GM20000 (cell line): Measurements from ENCODE around the gene BLOC1S3.

ENCODE experiments used
- DNase-seq: peaks from one replicate; pipeline ENCODE4 v3.0.0; 2012; ENCODE audit warnings: low spot score
- TF ChIP-seq, protein P1 (sequence below): IDR thresholded peaks from 2 replicates; pipeline ENCODE4 v1.5.1; 2012; ENCODE audit warnings: mild to moderate bottlenecking, control low read depth; ENCODE audit errors: extremely low read depth, missing control alignments

Gene BLOC1S3

GRCh38 chr19:45141203-45141900 is 37.2 kb upstream of the BLOC1S3 start:
- TF ChIP-seq, protein P1, sequence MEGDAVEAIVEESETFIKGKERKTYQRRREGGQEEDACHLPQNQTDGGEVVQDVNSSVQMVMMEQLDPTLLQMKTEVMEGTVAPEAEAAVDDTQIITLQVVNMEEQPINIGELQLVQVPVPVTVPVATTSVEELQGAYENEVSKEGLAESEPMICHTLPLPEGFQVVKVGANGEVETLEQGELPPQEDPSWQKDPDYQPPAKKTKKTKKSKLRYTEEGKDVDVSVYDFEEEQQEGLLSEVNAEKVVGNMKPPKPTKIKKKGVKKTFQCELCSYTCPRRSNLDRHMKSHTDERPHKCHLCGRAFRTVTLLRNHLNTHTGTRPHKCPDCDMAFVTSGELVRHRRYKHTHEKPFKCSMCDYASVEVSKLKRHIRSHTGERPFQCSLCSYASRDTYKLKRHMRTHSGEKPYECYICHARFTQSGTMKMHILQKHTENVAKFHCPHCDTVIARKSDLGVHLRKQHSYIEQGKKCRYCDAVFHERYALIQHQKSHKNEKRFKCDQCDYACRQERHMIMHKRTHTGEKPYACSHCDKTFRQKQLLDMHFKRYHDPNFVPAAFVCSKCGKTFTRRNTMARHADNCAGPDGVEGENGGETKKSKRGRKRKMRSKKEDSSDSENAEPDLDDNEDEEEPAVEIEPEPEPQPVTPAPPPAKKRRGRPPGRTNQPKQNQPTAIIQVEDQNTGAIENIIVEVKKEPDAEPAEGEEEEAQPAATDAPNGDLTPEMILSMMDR = no peak

DNA sequence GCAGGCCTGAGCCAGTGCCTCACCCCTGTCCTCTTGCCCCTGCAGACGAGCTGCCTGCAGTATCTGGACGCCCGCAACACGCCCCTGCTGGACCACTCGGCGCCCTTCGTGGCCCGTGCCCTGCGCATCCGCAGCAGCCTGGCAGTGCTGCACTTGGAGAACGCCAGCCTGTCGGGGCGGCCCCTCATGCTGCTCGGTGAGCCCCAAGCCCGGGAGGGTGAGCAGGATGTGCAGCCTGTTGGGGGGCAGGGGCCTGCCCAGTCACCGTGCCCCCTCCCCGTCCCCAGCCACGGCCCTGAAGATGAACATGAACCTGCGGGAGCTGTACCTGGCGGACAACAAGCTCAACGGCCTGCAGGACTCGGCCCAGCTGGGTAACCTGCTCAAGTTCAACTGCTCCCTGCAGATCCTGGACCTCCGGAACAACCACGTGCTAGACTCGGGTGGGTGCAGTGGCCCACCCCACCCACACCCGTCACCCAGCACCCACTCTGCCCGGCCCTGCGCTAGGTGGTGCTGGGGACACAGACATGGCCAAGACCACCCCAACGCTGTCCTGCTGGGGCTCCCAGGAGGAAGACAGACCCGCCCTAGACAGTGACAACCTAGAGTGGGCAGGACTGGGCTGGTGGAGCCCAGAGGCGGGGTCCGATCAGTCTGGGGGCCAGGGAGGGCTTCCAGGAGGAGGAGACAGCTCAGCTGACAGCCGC is 36.4 kb upstream of the BLOC1S3 start:
- TF ChIP-seq, protein P1 = no peak
- DNase-seq = peak; percentile 21

More at GRCh38 chr19:45141203-45141900, 37.2 kb upstream of the BLOC1S3 start:
- no peak for DNase-seq

- no peak for DNase-seq
- TF ChIP-seq, protein P1 = no peak
Observed at GRCh38 chr19:45142726-45143110, 35.9 kb upstream of the BLOC1S3 start.

DNA sequence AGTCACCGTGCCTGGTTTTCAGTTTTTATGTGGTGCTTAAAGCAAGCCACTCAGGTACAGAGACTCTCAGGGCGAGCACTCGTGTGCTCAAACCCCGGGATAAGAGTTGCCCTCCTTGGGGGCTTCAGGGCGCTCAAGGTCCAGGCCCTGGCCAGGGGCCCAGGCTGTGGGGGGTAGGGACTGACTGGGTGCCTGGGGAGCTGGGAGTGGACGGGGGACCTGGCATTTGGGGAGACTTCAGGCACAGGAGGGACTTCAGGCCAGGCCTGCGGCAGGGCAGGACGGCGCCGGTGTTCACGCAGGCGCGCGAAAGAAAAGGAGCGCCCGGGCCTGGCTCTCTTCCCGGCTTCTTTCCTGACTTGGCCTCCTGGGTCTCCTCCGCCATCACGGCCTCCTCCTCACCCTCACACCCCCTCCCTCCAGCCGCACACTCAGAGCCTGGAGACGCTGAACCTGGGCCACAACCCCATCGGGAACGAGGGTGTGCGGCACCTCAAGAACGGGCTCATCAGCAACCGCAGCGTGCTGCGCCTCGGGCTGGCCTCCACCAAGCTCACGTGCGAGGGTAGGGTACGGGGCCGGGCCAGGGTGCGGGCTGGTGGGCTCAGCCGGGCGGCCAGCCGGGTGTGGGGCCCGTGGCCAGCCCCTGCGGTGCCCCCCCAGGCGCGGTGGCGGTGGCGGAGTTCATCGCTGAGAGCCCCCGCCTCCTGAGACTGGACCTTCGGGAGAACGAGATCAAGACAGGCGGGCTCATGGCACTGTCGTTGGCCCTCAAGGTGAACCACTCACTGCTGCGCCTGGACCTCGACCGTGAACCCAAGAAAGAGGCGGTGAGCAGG is 33.9 kb upstream of the BLOC1S3 start:
- TF ChIP-seq, protein P1 = no peak
- DNase-seq = peak; percentile 30

- peak; percentile 20 for DNase-seq
- TF ChIP-seq, protein P1 = no peak
Observed at GRCh38 chr19:45145270-45146189, 33.1 kb upstream of the BLOC1S3 start.

DNA sequence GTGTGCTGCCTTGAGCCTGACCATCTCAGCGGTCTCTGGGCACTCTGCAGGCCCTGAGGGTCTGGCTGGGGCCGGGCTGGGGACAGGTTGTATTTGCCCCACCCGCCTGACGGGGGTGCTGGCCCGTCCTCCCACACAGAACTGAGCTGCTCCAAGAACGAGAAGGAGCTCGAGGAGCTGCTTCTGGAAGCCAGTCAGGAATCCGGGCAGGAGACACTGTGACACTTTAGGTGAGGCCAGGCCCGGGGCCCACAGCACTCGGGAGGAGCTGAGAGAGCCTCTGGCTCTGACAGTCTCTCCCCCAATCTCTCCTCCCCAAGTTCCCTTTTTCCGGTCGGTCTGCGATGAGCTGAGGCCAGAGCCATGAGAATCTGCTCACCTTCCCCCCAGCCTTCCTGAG is 32.3 kb upstream of the BLOC1S3 start:
- TF ChIP-seq, protein P1 = no peak

More for the DNA sequence above, 32.3 kb upstream of the BLOC1S3 start:
- peak; percentile 22 for DNase-seq
